Measurements from ENCODE around the gene SCAF4. TPM values are rescaled to one million over a fixed set of nuclear protein-coding genes. Genes with fewer than 3 reads are reported as not detected.
"Not testable (repeated sequence)": the region's sequence is repeated elsewhere in the genome, so short reads cannot be mapped to it uniquely, and the experiment has no call there.

Gene SCAF4
- total RNA-seq, 1 donor from 2014 or later: 58.9 TPM

- H3K9me3 Mint-ChIP-seq: peaks cover 6% of the 10 kb centered on the region
- no peak overlapping the region for H3K27ac Mint-ChIP-seq
- peaks cover 6% of the 10 kb centered on the region for H3K36me3 Mint-ChIP-seq
- H3K27me3 Mint-ChIP-seq (ENCODE audit: low read depth): no peaks in the 10 kb centered on the region
- H3K4me1 Mint-ChIP-seq: no peaks in the 10 kb centered on the region
- DNase-seq (ENCODE audit: low spot score in 2 of 2, unreplicated experiment in 2 of 2): no peak
- no peak for TF ChIP-seq CTCF (IDR thresholded peaks at IDR 0.05; ENCODE audit: unreplicated experiment)
- no peak overlapping the region for H3K4me3 Mint-ChIP-seq
These were observed 18.9 kb upstream of the SCAF4 start for GRCh38 chr21:31750843-31751242.

GRCh38 chr21:31744182-31744800, 12.4 kb upstream of the SCAF4 start:
- H3K27me3 Mint-ChIP-seq (ENCODE audit: low read depth): no peaks in the 10 kb centered on the region
- H3K4me1 Mint-ChIP-seq: no peaks in the 10 kb centered on the region
- no peak overlapping the region for H3K4me3 Mint-ChIP-seq
- H3K9me3 Mint-ChIP-seq: peaks cover 32% of the 10 kb centered on the region
- no peak for DNase-seq (ENCODE audit: low spot score in 2 of 2, unreplicated experiment in 2 of 2)
- H3K36me3 Mint-ChIP-seq: peaks cover 31% of the 10 kb centered on the region
- H3K27ac Mint-ChIP-seq: no peak overlapping the region
- no peak for TF ChIP-seq CTCF (IDR thresholded peaks at IDR 0.05; ENCODE audit: unreplicated experiment)

GRCh38 chr21:31743712-31744111, 11.8 kb upstream of the SCAF4 start:
- peaks cover 31% of the 10 kb centered on the region for H3K36me3 Mint-ChIP-seq
- H3K27me3 Mint-ChIP-seq (ENCODE audit: low read depth): no peaks in the 10 kb centered on the region
- H3K4me3 Mint-ChIP-seq: no peak overlapping the region
- DNase-seq (ENCODE audit: low spot score in 2 of 2, unreplicated experiment in 2 of 2): no peak
- H3K9me3 Mint-ChIP-seq: peaks cover 32% of the 10 kb centered on the region
- TF ChIP-seq CTCF (IDR thresholded peaks at IDR 0.05; ENCODE audit: unreplicated experiment): no peak
- no peak overlapping the region for H3K27ac Mint-ChIP-seq
- H3K4me1 Mint-ChIP-seq: no peaks in the 10 kb centered on the region

GRCh38 chr21:31741116-31741515, 9.2 kb upstream of the SCAF4 start:
- no peaks in the 10 kb centered on the region for H3K27me3 Mint-ChIP-seq (ENCODE audit: low read depth)
- H3K36me3 Mint-ChIP-seq: peaks cover 27% of the 10 kb centered on the region
- H3K4me3 Mint-ChIP-seq: no peak overlapping the region
- no peak for TF ChIP-seq CTCF (IDR thresholded peaks at IDR 0.05; ENCODE audit: unreplicated experiment)
- DNase-seq (ENCODE audit: low spot score in 2 of 2, unreplicated experiment in 2 of 2): no peak
- peaks cover 29% of the 10 kb centered on the region for H3K9me3 Mint-ChIP-seq
- H3K4me1 Mint-ChIP-seq: peaks cover 3% of the 10 kb centered on the region
- H3K27ac Mint-ChIP-seq: no peak overlapping the region

GRCh38 chr21:31737586-31738397, 5.9 kb upstream of the SCAF4 start:
- not testable (repeated sequence) for H3K36me3 Mint-ChIP-seq; H3K9me3 Mint-ChIP-seq; H3K4me3 Mint-ChIP-seq; H3K27me3 Mint-ChIP-seq (ENCODE audit: low read depth); DNase-seq (ENCODE audit: low spot score in 2 of 2, unreplicated experiment in 2 of 2); H3K4me1 Mint-ChIP-seq; H3K27ac Mint-ChIP-seq

- H3K27ac Mint-ChIP-seq: no peak overlapping the region
- no peak for TF ChIP-seq CTCF (IDR thresholded peaks at IDR 0.05; ENCODE audit: unreplicated experiment)
- H3K9me3 Mint-ChIP-seq: no peaks in the 10 kb centered on the region
- H3K36me3 Mint-ChIP-seq: peaks cover 3% of the 10 kb centered on the region
- no peaks in the 10 kb centered on the region for H3K27me3 Mint-ChIP-seq (ENCODE audit: low read depth)
- peaks cover 7% of the 10 kb centered on the region for H3K4me1 Mint-ChIP-seq
- H3K4me3 Mint-ChIP-seq: no peak overlapping the region
- no peak for DNase-seq (ENCODE audit: low spot score in 2 of 2, unreplicated experiment in 2 of 2)
These were observed 3.6 kb upstream of the SCAF4 start for GRCh38 chr21:31735511-31735992.

Measured in mesothelial cell of epicardium (in vitro differentiated cells).